ENCODE data around the gene PIK3R3.

PIK3R3 gene

DNA sequence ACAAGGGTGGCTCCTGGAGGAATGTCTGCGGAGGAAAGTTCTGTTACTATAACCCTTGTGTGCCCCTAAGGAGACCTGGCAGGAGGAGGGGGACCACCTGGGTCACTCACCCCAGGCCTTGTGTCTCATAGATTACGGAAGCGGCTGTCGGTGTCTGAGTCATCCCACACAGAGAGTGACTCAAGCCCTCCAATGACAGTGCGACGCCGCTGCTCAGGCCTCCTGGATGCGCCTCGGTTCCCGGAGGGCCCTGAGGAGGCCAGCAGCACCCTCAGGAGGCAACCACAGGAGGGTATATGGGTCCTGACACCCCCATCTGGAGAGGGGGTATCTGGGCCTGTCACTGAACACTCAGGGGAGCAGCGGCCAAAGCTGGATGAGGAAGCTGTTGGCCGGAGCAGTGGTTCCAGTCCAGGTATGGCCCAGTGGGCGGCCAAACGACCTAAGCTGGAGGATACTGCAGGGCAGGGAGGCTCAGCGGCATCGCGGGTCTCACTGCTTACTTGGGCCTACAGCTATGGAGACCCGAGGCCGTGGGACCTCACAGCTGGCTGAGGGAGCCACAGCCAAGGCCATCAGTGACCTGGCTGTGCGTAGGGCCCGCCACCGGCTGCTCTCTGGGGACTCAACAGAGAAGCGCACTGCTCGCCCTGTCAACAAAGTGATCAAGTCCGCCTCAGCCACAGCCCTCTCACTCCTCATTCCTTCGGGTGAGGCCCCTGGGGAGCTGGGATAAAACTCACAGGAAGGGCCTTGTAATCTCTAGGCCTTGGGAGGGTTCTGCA lies 101.4 kb downstream of the PIK3R3 start:
- Histone ChIP-seq H3K36me3 (ENCODE audit: control insufficient read depth, low read depth, low read length) (peaks cover 32% of the 10 kb centered on the region), H3K27ac (ENCODE audit: low read length) (no peak overlapping the region), H3K9me3 (ENCODE audit: control insufficient read depth, low read depth, low read length) (no peaks in the 10 kb centered on the region), H3K4me3 (ENCODE audit: low read length) (no peak overlapping the region), H3K9ac (ENCODE audit: low read length) (no peak overlapping the region), H3K27me3 (ENCODE audit: control insufficient read depth, insufficient read depth, low read length) (no peaks in the 10 kb centered on the region), H3K4me1 (ENCODE audit: control insufficient read depth, low read depth, low read length) (no peaks in the 10 kb centered on the region)

DNA sequence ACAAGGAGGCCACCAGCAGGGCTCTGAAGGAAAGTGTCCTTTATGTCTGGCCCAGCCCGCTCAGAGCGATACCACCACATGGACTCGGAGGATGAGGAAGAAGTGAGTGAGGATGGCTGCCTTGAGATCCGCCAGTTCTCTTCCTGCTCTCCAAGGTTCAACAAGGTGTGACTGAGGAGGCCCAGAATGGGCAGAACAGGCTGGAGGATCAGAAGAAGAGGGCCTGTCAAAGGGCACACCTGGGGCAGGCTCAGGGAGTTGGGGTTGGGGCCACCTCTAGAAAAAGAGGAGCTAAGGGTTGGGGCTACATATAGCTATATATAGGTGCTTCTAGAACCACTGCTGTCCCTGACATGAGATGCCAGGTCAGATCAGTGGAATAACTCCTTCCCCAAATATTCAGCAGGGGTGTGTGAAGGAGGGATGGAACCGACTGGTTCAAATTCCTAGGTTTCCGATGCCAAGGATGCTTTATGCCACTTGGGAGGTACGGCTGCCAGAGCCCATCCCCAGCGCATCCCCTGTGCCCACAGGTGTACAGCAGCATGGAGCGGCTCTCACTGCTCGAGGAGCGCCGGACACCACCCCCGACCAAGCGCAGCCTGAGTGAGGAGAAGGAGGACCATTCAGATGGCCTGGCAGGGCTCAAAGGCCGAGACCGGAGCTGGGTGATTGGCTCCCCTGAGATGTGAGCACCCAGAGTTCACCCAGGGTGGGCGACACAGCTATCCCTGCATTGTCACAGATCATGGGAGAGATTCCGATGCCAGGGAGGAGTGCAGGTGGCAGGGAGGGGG lies 102.2 kb downstream of the PIK3R3 start:
- H3K36me3 ChIP-seq (ENCODE audit: control insufficient read depth, low read depth, low read length), result peaks cover 32% of the 10 kb centered on the region
- no peak overlapping the region for H3K4me3 ChIP-seq (ENCODE audit: low read length)
- H3K9ac ChIP-seq (ENCODE audit: low read length), result no peak overlapping the region

DNA sequence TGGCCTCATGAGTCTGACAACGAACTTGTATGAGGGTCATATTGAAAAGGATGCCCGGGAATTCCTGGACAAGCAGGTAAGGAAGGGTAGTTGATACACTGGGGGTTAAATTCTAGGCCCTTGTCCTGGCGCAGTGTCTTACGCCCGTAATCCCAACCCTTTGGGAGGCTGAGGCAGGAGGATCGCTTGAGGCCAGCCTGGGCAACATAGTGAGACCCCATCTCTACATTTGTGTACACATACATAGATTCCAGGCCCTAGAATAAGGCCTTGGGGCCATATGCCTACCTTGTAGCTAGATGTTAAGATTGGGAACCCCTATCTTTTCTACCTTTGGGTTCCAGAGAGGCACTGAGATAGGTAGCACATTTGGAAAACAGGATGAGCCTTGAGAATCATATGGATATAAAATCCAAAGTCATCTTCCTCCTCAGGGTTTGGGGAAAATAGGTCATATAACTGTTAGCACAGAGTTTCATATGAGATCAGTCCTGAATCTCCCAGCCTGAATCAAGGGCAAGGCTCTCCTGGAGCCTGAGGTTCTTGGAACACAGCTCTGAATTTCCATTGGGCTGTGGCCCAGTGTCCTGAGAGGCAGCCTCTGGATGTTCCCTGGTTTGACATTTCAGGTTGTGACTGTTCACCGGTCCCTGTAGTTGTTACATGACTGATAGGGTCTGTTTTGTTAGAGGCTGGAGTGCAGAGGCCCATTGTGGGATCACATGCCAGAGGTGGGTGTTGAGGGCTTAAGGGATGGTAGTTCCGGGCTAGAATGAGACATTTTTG lies 104.4 kb downstream of the PIK3R3 start:
- Histone ChIP-seq H3K27ac (ENCODE audit: low read length) (no peak overlapping the region), H3K27me3 (ENCODE audit: control insufficient read depth, insufficient read depth, low read length) (no peaks in the 10 kb centered on the region), H3K4me3 (ENCODE audit: low read length) (no peak overlapping the region), H3K36me3 (ENCODE audit: control insufficient read depth, low read depth, low read length) (peaks cover 41% of the 10 kb centered on the region), H3K9ac (ENCODE audit: low read length) (no peak overlapping the region), H3K4me1 (ENCODE audit: control insufficient read depth, low read depth, low read length) (no peaks in the 10 kb centered on the region), H3K9me3 (ENCODE audit: control insufficient read depth, low read depth, low read length) (no peaks in the 10 kb centered on the region)

More for the DNA sequence above, 102.2 kb downstream of the PIK3R3 start:
- Histone ChIP-seq H3K9me3 (ENCODE audit: control insufficient read depth, low read depth, low read length) (no peaks in the 10 kb centered on the region), H3K27me3 (ENCODE audit: control insufficient read depth, insufficient read depth, low read length) (no peaks in the 10 kb centered on the region), H3K4me1 (ENCODE audit: control insufficient read depth, low read depth, low read length) (no peaks in the 10 kb centered on the region), H3K27ac (ENCODE audit: low read length) (no peak overlapping the region)

DNA sequence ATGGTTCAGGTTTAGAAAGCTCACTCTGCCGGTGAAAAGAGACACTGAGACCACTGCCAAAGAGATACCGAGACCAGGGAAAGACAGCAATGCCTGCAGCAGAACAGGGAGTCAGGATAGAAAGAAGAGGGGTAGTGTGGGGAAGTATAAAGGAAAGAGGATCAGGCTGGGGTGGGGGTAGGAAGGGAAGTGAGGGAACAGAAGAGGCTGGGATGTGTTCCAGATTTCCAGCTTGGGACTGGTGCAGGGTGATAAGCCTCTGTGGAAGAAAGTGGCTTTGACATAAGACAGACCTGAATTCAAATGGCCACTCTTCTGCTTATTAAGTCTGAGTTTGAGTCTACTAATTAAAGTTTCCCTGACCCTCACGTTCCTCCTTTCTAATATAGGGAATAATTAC lies 105.9 kb downstream of the PIK3R3 start:
- H3K4me3 ChIP-seq (ENCODE audit: low read length), result no peak overlapping the region
- H3K36me3 ChIP-seq (ENCODE audit: control insufficient read depth, low read depth, low read length), result peaks cover 45% of the 10 kb centered on the region
- no peaks in the 10 kb centered on the region for H3K4me1 ChIP-seq (ENCODE audit: control insufficient read depth, low read depth, low read length)
- no peak overlapping the region for H3K9ac ChIP-seq (ENCODE audit: low read length)
- H3K27me3 ChIP-seq (ENCODE audit: control insufficient read depth, insufficient read depth, low read length), result no peaks in the 10 kb centered on the region
- no peaks in the 10 kb centered on the region for H3K9me3 ChIP-seq (ENCODE audit: control insufficient read depth, low read depth, low read length)
- H3K27ac ChIP-seq (ENCODE audit: low read length), result no peak overlapping the region

DNA sequence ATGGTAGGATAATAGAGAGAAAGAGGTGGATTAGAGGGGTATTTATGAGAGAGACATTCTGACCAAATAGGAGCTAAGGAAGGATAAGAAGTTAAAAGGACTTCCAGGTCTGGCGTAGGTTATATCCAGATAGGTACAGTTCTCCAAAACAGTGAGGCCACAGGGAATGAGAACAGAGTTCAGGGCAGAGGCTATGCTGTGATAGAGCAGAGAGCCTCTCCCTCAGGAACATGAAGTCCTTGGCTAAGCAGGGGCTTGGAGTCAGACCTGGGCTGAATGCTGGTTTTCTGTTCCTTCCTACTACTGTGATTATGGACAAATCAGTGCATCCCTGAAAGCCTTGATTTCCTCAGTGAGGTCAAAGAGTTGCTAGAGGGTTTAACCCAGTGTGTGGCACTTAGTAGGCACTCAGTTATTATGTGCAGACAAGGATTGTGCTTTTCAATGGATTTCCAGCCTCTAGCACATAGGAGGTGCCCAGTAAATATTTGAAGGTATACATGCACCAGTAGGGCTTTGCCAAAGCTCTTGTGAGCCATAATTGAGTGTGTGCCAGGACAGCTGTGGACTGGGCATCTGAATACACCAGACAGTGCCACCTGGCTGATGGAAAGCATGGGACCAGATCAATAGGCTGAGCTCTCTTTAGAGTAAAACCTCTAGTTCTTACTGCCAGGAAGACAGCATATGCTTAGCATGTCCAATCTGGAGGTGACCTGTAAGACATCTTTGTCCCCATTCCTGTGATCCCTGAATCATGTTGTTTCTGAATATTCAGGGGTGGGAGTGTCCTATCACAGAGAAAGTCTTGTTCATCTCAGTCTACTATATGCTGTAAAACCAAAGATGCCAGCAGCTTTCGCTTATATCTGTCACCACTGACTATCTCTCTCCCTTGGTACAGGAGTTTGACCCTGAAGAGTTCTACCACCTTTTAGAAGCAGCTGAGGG lies 111.1 kb downstream of the PIK3R3 start:
- peaks cover 20% of the 10 kb centered on the region for H3K36me3 ChIP-seq (ENCODE audit: control insufficient read depth, low read depth, low read length)
- H3K4me1 ChIP-seq (ENCODE audit: control insufficient read depth, low read depth, low read length), result no peaks in the 10 kb centered on the region
- H3K4me3 ChIP-seq (ENCODE audit: low read length), result no peak overlapping the region
- H3K9ac ChIP-seq (ENCODE audit: low read length), result no peak overlapping the region
- H3K27me3 ChIP-seq (ENCODE audit: control insufficient read depth, insufficient read depth, low read length), result no peaks in the 10 kb centered on the region
- no peaks in the 10 kb centered on the region for H3K9me3 ChIP-seq (ENCODE audit: control insufficient read depth, low read depth, low read length)
- H3K27ac ChIP-seq (ENCODE audit: low read length), result no peak overlapping the region

DNA sequence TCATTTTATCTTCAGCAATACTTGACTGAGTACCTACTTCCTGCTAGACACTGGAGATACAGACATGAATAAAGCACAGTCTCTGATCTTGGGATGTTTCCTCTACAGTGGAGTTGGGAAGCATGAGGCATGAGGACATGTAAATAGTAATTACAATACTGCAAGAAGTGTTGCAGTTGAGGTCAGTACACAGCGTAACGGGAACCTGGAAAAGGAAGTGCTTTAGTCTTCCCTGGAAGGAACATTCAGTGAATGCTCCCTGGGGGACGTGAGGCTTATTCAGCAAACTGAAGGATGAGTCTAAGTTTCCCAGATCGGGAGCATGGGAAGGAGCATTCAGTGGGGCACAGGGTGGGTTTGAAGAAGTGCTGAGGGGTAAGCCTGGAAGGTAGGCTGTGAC lies 112.4 kb downstream of the PIK3R3 start:
- H3K4me3 ChIP-seq (ENCODE audit: low read length), result no peak overlapping the region
- no peaks in the 10 kb centered on the region for H3K9me3 ChIP-seq (ENCODE audit: control insufficient read depth, low read depth, low read length)
- no peak overlapping the region for H3K9ac ChIP-seq (ENCODE audit: low read length)
- no peak overlapping the region for H3K27ac ChIP-seq (ENCODE audit: low read length)
- no peaks in the 10 kb centered on the region for H3K27me3 ChIP-seq (ENCODE audit: control insufficient read depth, insufficient read depth, low read length)
- no peaks in the 10 kb centered on the region for H3K4me1 ChIP-seq (ENCODE audit: control insufficient read depth, low read depth, low read length)
- peaks cover 20% of the 10 kb centered on the region for H3K36me3 ChIP-seq (ENCODE audit: control insufficient read depth, low read depth, low read length)

DNA sequence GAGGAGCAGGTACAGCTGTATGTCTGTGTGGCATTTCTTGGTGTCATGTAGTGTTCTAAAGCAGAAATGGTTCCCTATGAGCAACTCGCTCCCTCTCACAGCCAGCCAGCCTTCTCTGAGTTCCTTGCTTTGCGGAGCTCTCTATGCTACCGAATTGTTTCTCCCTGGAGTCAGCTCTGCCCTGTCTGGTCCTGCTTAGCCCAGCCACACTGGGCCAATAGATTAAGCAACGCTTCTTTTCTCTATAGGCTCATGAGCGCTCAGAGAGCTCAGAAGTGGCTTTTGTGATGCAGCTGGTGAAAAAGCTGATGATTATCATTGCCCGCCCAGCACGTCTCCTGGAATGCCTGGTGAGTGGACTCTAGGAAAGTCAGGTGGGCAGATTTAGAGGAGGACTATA lies 113.1 kb downstream of the PIK3R3 start:
- no peak overlapping the region for H3K4me3 ChIP-seq (ENCODE audit: low read length)
- no peak overlapping the region for H3K27ac ChIP-seq (ENCODE audit: low read length)
- no peaks in the 10 kb centered on the region for H3K4me1 ChIP-seq (ENCODE audit: control insufficient read depth, low read depth, low read length)
- H3K9me3 ChIP-seq (ENCODE audit: control insufficient read depth, low read depth, low read length), result no peaks in the 10 kb centered on the region
- H3K27me3 ChIP-seq (ENCODE audit: control insufficient read depth, insufficient read depth, low read length), result no peaks in the 10 kb centered on the region
- H3K36me3 ChIP-seq (ENCODE audit: control insufficient read depth, low read depth, low read length), result peaks cover 19% of the 10 kb centered on the region
- no peak overlapping the region for H3K9ac ChIP-seq (ENCODE audit: low read length)

- H3K27me3 ChIP-seq (ENCODE audit: control insufficient read depth, insufficient read depth, low read length), result no peaks in the 10 kb centered on the region
- H3K9ac ChIP-seq (ENCODE audit: low read length), result no peak overlapping the region
- no peaks in the 10 kb centered on the region for H3K9me3 ChIP-seq (ENCODE audit: control insufficient read depth, low read depth, low read length)
- H3K4me1 ChIP-seq (ENCODE audit: control insufficient read depth, low read depth, low read length), result no peaks in the 10 kb centered on the region
- H3K4me3 ChIP-seq (ENCODE audit: low read length), result no peak overlapping the region
- H3K27ac ChIP-seq (ENCODE audit: low read length), result no peak overlapping the region
- peaks cover 11% of the 10 kb centered on the region for H3K36me3 ChIP-seq (ENCODE audit: control insufficient read depth, low read depth, low read length)
Observed at GRCh38 chr1:46017876-46018503, 114.4 kb downstream of the PIK3R3 start.

- Histone ChIP-seq H3K4me3 (ENCODE audit: low read length) (no peak overlapping the region), H3K9ac (ENCODE audit: low read length) (no peak overlapping the region), H3K27ac (ENCODE audit: low read length) (no peak overlapping the region), H3K4me1 (ENCODE audit: control insufficient read depth, low read depth, low read length) (no peaks in the 10 kb centered on the region), H3K27me3 (ENCODE audit: control insufficient read depth, insufficient read depth, low read length) (no peaks in the 10 kb centered on the region), H3K9me3 (ENCODE audit: control insufficient read depth, low read depth, low read length) (no peaks in the 10 kb centered on the region), H3K36me3 (ENCODE audit: control insufficient read depth, low read depth, low read length) (peaks cover 25% of the 10 kb centered on the region)
Observed at GRCh38 chr1:46013581-46013980, 118.8 kb downstream of the PIK3R3 start.

DNA sequence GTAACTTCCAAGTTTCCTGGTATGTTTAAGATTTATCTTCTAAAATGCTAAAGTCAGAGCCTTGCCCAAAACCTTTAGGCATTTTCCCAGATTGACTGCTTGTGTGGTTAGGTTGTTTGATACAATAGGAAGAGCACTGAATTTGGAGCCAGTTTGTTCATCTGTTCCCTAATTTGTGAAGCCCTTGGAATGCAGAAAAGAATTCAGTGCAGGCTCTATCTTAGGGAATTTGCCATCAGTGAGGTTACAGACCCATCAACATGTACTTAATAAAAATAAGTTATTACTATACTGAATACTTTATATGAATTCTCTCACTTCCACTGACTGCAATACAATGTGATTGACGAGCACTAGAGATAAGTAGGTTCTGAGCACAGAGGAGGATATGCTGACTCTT lies 120.2 kb downstream of the PIK3R3 start:
- Histone ChIP-seq H3K9ac (ENCODE audit: low read length) (no peak overlapping the region), H3K27ac (ENCODE audit: low read length) (no peak overlapping the region), H3K27me3 (ENCODE audit: control insufficient read depth, insufficient read depth, low read length) (no peaks in the 10 kb centered on the region), H3K9me3 (ENCODE audit: control insufficient read depth, low read depth, low read length) (no peaks in the 10 kb centered on the region), H3K4me1 (ENCODE audit: control insufficient read depth, low read depth, low read length) (no peaks in the 10 kb centered on the region), H3K4me3 (ENCODE audit: low read length) (no peak overlapping the region), H3K36me3 (ENCODE audit: control insufficient read depth, low read depth, low read length) (peaks cover 38% of the 10 kb centered on the region)

Measured in iPS-18a (cell line).